Endothelial cell (in vitro differentiated cells): ENCODE measurements around the gene FAM131A. TPM values are rescaled to one million over a fixed set of nuclear protein-coding genes. Genes with fewer than 3 reads are reported as not detected.
A peak's percentile ranks its signal among the peaks of the same experiment; 100 is the strongest.

Source experiments
- DNase-seq: peaks from one replicate; pipeline ENCODE4 v3.0.0; 2021; ENCODE audit warnings: low spot score
- H3K27ac Mint-ChIP-seq: one replicate; pipeline ENCODE4 v1.8.0; 2021; ENCODE audit warnings: mixed read lengths, inconsistent platforms; ENCODE audit not compliant: unreplicated experiment
- H3K27me3 Mint-ChIP-seq: one replicate; pipeline ENCODE4 v1.8.0; 2021; ENCODE audit warnings: mild to moderate bottlenecking, moderate library complexity, mixed read lengths, inconsistent platforms; ENCODE audit not compliant: unreplicated experiment
- H3K36me3 Mint-ChIP-seq: one replicate; pipeline ENCODE4 v1.8.0; 2021; ENCODE audit warnings: mild to moderate bottlenecking, low read depth, mixed read lengths, inconsistent platforms; ENCODE audit not compliant: unreplicated experiment
- H3K4me1 Mint-ChIP-seq: one replicate; pipeline ENCODE4 v1.8.0; 2021; ENCODE audit warnings: mild to moderate bottlenecking, mixed read lengths, inconsistent platforms; ENCODE audit not compliant: unreplicated experiment
- H3K4me3 Mint-ChIP-seq: one replicate; pipeline ENCODE4 v1.8.0; 2021; ENCODE audit warnings: mild to moderate bottlenecking, mixed read lengths, inconsistent platforms; ENCODE audit not compliant: unreplicated experiment
- H3K9me3 Mint-ChIP-seq: one replicate; pipeline ENCODE4 v1.8.0; 2021; ENCODE audit warnings: mixed read lengths, inconsistent platforms; ENCODE audit not compliant: unreplicated experiment
- total RNA-seq: library from RNA; stranded (reverse); fragmentation: NEBNext Ultra II Directional; extraction: Animal tissue kit (Norgen Biotek cat#: 25700); gene quantifications from one replicate; pipeline ENCODE4 v1.2.1, GENCODE V29; 2021; ENCODE audit not compliant: unreplicated experiment
- TF ChIP-seq, protein P1 (sequence below): fragments of 200-600 bp; sonication (generic); IDR thresholded peaks from one replicate; pipeline ENCODE4 v1.5.0; 2021; ENCODE audit warnings: antibody characterized with exemption; ENCODE audit not compliant: unreplicated experiment

FAM131A gene
- total RNA-seq, 1 donor from 2014 or later, result 15.8 TPM

DNA sequence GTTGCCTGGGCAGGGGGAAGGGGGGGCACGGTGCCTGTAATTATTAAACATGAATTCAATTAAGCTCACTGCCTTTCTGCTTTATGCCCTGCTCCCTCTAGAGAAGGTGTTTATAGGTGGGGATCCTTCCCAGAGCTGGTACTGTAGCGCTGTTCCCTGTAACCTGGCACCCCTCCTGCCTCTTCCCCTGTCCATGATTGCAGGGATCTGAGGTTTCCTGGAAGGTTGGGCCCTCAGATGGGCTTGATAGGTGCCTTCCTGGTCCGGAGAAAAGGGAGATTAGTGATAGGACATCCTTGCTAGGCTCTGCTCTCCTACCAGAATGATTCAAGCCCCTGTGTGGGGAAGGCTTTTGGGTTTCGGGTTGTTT, 2.1 kb upstream of the FAM131A start:
- peaks cover 48% of the 10 kb centered on the region for H3K36me3 Mint-ChIP-seq
- H3K27ac Mint-ChIP-seq, result peak overlapping the region; percentile 91
- DNase-seq, result no peak
- TF ChIP-seq, protein P1, sequence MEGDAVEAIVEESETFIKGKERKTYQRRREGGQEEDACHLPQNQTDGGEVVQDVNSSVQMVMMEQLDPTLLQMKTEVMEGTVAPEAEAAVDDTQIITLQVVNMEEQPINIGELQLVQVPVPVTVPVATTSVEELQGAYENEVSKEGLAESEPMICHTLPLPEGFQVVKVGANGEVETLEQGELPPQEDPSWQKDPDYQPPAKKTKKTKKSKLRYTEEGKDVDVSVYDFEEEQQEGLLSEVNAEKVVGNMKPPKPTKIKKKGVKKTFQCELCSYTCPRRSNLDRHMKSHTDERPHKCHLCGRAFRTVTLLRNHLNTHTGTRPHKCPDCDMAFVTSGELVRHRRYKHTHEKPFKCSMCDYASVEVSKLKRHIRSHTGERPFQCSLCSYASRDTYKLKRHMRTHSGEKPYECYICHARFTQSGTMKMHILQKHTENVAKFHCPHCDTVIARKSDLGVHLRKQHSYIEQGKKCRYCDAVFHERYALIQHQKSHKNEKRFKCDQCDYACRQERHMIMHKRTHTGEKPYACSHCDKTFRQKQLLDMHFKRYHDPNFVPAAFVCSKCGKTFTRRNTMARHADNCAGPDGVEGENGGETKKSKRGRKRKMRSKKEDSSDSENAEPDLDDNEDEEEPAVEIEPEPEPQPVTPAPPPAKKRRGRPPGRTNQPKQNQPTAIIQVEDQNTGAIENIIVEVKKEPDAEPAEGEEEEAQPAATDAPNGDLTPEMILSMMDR, result no peak
- H3K27me3 Mint-ChIP-seq, result peaks cover 37% of the 10 kb centered on the region
- H3K4me1 Mint-ChIP-seq, result peaks cover 67% of the 10 kb centered on the region
- H3K4me3 Mint-ChIP-seq, result peak overlapping the region; percentile 81
- no peaks in the 10 kb centered on the region for H3K9me3 Mint-ChIP-seq

DNA sequence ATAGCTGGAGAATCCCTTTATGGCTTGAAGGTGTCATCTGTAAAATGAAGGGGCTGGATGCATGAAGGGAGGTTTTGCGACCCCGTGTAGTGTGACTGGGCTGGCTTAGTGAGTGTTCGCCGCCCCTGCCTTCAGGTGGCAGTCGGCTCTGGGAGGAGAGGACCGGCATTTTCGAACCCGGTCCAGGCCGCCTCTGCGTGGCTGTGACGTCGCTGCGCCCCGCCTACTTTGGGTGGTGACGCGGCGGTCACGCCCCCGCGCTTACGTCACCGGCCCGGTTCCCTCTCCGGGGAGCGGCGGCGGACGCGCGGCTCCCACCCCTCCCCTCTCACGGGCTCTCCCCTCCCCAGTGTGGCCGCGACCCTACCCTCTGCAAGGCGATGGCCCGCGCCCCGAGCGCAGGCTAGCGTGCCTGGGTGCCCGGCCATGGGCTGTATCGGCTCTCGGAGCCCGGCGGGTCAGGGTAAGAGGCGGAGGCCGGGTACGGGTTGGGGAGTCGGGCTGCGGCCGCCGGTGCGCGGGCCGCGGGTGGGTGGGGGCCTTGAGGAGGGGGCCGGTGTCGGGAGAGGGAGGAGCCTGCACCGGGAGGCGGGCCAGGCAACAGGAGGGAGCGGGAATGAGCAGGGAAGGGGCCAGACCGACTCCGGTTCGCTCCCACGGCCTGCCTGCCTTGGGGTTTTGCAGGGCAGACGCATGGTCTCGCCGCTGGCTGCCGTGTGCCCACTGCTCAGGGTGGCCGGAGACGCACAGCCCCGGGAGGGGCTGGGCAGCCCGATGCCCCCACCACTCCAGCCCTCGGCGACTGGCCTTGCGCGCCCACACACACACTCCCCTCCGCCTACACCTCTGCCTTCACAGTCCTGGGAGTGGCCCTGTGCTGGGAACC, 1.5 kb upstream of the FAM131A start:
- Mint-ChIP-seq H3K4me3 (peak overlapping the region; percentile 94), H3K4me1 (peaks cover 71% of the 10 kb centered on the region), H3K9me3 (no peaks in the 10 kb centered on the region), H3K27ac (peak overlapping the region; percentile 94), H3K36me3 (peaks cover 49% of the 10 kb centered on the region), H3K27me3 (peaks cover 38% of the 10 kb centered on the region)
- TF ChIP-seq, protein P1, result no peak
- peak; percentile 88 for DNase-seq

DNA sequence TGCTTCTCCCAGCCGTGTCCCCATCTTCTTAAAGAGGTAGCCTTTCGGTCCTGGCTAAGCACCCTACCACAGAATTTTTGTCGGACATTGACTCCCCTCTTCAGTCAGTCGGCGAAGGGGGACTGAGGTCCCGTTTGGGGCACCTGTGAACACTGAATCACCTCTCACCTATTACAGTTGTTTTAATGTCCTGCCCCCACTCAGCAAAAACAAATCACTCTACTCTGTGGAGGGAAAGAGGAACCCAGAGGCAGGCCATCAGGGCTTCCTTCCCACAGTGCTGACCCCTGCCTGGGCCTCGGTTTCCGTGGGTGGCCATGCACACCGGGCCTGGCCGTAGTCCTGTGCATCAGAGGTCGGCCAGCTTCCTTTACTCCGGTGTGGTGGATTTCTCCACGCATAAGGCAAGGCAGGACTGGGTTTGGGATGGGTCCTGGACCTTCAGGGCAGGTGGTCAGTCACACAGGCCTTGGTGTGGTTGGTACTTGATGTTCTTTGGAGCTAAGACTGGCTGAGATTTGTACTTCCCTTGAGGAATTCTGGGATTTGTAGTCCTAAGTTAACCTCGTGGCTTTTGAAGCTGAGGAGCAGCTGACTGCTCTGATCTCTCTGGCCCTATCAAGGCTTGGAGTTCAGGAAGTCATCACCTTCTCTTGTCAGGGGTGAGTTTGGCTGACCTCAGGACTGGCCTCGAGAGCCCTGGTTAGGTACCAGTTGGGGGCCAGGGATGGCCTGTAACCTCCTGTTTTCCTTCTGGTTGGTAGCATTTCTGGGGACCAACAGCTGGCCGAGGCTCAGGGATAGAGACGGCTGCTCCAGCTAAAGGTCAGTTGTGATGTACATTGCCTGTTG, 627 bp upstream of the FAM131A start:
- peak overlapping the region; percentile 94 for H3K27ac Mint-ChIP-seq
- no peak for DNase-seq
- H3K27me3 Mint-ChIP-seq, result peaks cover 42% of the 10 kb centered on the region
- no peaks in the 10 kb centered on the region for H3K9me3 Mint-ChIP-seq
- TF ChIP-seq, protein P1, result no peak
- H3K4me3 Mint-ChIP-seq, result peak overlapping the region; percentile 94
- H3K36me3 Mint-ChIP-seq, result peaks cover 44% of the 10 kb centered on the region
- peaks cover 71% of the 10 kb centered on the region for H3K4me1 Mint-ChIP-seq

DNA sequence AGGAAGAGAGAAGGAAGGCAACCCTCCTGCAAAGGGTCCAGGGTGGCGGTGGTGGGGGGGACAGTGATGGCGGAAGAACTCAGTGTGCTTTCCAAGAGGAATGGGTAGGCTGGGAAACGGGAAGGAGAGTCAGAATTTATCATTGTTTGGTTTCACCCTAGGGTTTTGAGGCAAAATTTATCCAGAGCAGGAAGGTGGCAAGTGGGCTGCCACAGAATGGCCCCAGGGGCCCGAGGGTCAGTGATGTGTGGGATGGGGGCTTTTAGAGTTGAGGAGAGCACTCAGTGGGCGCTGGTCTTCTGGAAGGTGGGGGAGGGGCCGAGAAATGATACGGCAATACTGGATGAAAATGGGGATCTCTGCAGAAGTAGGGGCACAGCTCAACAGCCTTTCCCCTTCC, 581 bp downstream of the FAM131A start:
- peak overlapping the region; percentile 94 for H3K4me3 Mint-ChIP-seq
- TF ChIP-seq, protein P1, result no peak
- H3K27me3 Mint-ChIP-seq, result peaks cover 37% of the 10 kb centered on the region
- H3K4me1 Mint-ChIP-seq, result peaks cover 61% of the 10 kb centered on the region
- peaks cover 40% of the 10 kb centered on the region for H3K36me3 Mint-ChIP-seq
- H3K27ac Mint-ChIP-seq, result peak overlapping the region; percentile 90
- no peak for DNase-seq
- no peaks in the 10 kb centered on the region for H3K9me3 Mint-ChIP-seq
